Measurements from ENCODE around the gene LIPC.

LIPC gene

DNA sequence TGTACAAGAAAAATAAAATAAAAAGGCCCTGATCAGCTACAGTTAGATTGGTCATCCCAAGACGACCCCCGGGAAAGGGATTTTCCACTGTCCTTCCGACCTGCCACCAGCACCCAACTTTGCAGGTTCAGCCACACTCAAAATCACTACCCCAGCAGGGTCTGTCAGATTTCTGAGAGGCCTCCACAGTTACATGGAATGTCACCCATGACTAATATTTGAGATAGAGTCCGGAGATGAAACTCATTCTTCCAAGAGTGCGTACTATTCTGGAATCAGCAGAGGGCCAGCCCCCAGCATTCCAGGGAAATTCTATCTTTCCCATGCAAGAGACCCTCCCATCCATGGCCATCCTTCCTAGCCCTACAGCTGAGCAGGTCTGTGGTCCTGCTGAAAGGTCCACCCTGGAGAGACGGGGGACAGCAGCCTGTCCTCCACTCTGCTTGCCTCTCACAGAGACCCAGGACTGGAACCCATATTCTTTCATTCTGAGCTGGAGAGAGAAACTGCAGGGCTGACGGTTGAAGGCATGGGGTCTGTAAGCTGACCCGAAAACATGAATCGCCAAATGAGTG lies 5.8 kb downstream of the LIPC start:
- Histone ChIP-seq H3K9me3 (ENCODE audit: control insufficient read depth in 1 of 2, low read length in 2 of 2) (no peaks in the 10 kb centered on the region), H3K36me3 (ENCODE audit: control insufficient read depth in 1 of 2, insufficient read depth in 2 of 2, low read length in 2 of 2) (no peaks in the 10 kb centered on the region), H3K27ac (ENCODE audit: low read length) (no peak overlapping the region), H3K4me3 (ENCODE audit: low read depth in 1 of 2, low read length in 2 of 2) (no peak overlapping the region), H3K4me1 (ENCODE audit: control insufficient read depth in 1 of 2, insufficient read depth in 2 of 2, low read length in 2 of 2) (peaks cover 0 to 14% of the 10 kb centered on the region in 2 donors), H3K27me3 (ENCODE audit: low read depth, low read length) (no peaks in the 10 kb centered on the region)

DNA sequence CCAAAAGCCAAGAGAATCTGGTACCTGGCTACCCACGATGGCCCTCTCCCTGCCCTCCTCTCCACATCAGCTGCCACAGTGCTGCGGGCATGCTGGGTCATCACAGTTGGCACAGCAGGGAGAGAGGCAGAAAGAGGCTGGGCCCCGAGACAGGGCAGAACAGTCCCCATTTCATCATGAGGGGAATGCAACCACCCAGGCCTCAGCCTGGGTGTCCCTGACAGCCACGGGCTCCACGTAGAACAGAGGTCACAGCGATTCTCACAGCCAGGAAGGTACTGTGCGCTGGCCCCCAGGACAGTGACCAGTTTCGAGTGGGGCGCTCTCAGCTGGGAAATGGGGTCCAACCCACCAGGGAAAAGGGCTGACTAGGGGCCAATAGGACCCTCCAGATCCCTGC lies 6.3 kb downstream of the LIPC start:
- Histone ChIP-seq H3K27me3 (ENCODE audit: low read depth, low read length) (no peaks in the 10 kb centered on the region), H3K4me1 (ENCODE audit: control insufficient read depth in 1 of 2, insufficient read depth in 2 of 2, low read length in 2 of 2) (peaks cover 0 to 9% of the 10 kb centered on the region in 2 donors)

DNA sequence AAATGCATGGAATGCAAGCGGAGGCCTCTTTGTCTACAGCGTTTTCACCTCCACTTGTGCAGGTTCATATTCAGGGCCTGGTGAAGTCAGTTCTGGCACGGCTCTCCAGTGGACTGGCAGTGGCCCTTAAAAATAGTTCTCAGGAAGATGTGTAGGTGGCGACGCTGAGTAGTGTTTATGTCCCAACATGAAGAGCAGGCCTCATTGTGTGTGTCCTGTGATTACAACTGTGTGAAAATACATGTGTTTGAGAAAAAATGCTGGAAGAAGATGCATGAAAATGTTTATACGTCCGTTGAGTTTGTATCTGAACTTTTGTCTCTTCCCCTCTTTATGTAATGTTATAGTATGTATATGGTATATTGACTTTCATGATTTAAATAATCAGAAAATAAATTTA lies 7.2 kb downstream of the LIPC start:
- Histone ChIP-seq H3K27me3 (ENCODE audit: low read depth, low read length) (no peaks in the 10 kb centered on the region), H3K4me3 (ENCODE audit: low read depth in 1 of 2, low read length in 2 of 2) (no peak overlapping the region), H3K27ac (ENCODE audit: low read length) (no peak overlapping the region), H3K4me1 (ENCODE audit: control insufficient read depth in 1 of 2, insufficient read depth in 2 of 2, low read length in 2 of 2) (peaks cover 0 to 9% of the 10 kb centered on the region in 2 donors), H3K36me3 (ENCODE audit: control insufficient read depth in 1 of 2, insufficient read depth in 2 of 2, low read length in 2 of 2) (no peaks in the 10 kb centered on the region), H3K9me3 (ENCODE audit: control insufficient read depth in 1 of 2, low read length in 2 of 2) (no peaks in the 10 kb centered on the region)

More for the DNA sequence above, 6.3 kb downstream of the LIPC start:
- Histone ChIP-seq H3K36me3 (ENCODE audit: control insufficient read depth in 1 of 2, insufficient read depth in 2 of 2, low read length in 2 of 2) (no peaks in the 10 kb centered on the region), H3K9me3 (ENCODE audit: control insufficient read depth in 1 of 2, low read length in 2 of 2) (no peaks in the 10 kb centered on the region), H3K27ac (ENCODE audit: low read length) (no peak overlapping the region), H3K4me3 (ENCODE audit: low read depth in 1 of 2, low read length in 2 of 2) (no peak overlapping the region)

DNA sequence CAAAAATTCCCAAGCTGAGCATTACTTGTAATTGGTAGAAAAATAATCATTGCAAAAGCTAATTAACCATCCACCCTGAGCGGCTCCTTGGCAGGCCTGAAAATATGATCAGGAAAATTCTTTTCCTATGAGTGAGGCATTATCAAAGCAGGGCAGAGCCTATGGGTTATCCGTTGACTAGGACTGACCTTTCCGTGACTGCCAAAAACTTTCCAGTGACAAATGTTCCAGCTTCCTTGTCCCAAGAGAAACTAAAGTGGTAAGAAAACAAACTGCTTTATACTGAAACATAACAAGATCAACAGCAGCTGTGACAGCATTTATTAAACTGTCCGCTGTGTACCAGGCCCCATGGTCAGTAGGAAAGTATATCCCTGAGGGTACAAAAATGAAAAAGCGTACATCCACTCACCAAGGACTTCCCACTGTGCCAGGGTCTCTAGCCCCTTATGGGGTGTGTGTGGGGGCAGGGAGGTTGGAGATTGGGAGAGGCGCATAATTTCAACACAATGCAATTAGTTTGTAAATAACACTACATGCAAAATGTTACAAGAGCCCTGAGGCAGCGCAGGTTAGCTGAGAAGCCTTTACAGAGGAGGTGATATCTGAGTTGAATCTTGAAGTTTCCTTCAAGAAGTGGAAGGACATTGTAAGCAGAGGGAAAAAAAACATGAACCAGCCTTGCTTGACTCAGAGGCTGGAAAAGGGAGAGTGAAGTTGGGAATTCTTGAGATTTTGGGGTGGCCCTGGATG lies 8.5 kb downstream of the LIPC start:
- peak overlapping the region in 1 of 2 donors; percentile 17 for H3K4me3 ChIP-seq (ENCODE audit: low read depth in 1 of 2, low read length in 2 of 2)
- H3K4me1 ChIP-seq (ENCODE audit: control insufficient read depth in 1 of 2, insufficient read depth in 2 of 2, low read length in 2 of 2), result peaks cover 0 to 9% of the 10 kb centered on the region in 2 donors

DNA sequence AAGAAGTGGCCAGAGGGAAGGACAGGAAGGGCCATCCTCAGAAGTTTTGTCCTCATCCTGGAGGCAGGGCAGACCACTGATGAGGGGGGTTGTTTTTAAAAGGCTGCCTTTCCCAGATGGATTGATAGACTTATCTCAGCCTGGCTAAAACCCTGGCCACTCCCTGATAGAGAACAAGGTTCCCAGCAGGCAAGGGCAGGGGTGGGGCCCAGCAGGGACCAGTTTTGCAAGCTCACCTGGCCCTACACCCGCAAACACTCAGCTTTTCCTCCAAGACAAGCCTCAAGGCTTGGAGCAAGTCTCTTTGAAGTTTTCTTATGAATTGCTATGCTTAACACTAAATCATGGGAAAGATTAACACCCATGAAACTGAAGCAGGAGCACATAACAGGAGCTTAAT lies 9.1 kb downstream of the LIPC start:
- Histone ChIP-seq H3K9me3 (ENCODE audit: control insufficient read depth in 1 of 2, low read length in 2 of 2) (no peaks in the 10 kb centered on the region), H3K27me3 (ENCODE audit: low read depth, low read length) (no peaks in the 10 kb centered on the region), H3K27ac (ENCODE audit: low read length) (peak overlapping the region; percentile 78), H3K36me3 (ENCODE audit: control insufficient read depth in 1 of 2, insufficient read depth in 2 of 2, low read length in 2 of 2) (no peaks in the 10 kb centered on the region), H3K4me3 (ENCODE audit: low read depth in 1 of 2, low read length in 2 of 2) (no peak overlapping the region), H3K4me1 (ENCODE audit: control insufficient read depth in 1 of 2, insufficient read depth in 2 of 2, low read length in 2 of 2) (peaks cover 0 to 9% of the 10 kb centered on the region in 2 donors)

More for the DNA sequence above, 8.5 kb downstream of the LIPC start:
- H3K27ac ChIP-seq (ENCODE audit: low read length), result peak overlapping the region; percentile 78
- no peaks in the 10 kb centered on the region for H3K27me3 ChIP-seq (ENCODE audit: low read depth, low read length)
- H3K36me3 ChIP-seq (ENCODE audit: control insufficient read depth in 1 of 2, insufficient read depth in 2 of 2, low read length in 2 of 2), result no peaks in the 10 kb centered on the region
- H3K9me3 ChIP-seq (ENCODE audit: control insufficient read depth in 1 of 2, low read length in 2 of 2), result no peaks in the 10 kb centered on the region

DNA sequence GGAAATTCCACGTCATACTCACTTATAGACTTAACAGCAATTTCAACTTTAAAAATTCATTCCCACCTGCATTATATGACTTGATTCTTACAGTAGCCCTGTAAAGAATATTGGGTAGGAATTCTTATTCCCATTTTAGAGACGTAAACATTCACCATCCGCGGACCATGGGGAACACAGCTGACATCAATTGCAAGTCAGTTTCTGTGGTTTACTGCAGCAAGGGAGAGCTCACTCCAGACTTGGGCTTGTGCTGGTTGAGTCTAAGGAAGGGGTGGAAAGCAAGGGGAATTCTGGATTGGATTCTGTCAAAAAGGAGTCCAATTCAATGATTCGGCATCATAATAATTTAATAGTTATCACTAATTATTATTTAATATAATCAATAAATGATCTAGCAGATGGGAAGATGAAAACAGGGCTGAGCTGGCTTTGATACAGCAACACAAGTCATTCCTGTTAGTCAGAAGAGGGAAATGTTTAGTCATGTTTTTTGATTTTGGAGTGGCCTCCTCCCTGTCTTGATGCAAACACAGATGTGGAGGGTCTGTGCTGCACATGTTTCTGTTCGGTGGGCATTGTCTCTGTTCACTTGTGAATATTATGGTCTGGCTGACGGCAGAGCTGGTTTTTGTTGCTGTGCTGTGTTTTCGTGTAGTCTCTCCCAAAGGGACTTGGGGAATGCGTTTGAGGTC lies 9.7 kb downstream of the LIPC start:
- H3K36me3 ChIP-seq (ENCODE audit: control insufficient read depth in 1 of 2, insufficient read depth in 2 of 2, low read length in 2 of 2), result no peaks in the 10 kb centered on the region
- H3K4me1 ChIP-seq (ENCODE audit: control insufficient read depth in 1 of 2, insufficient read depth in 2 of 2, low read length in 2 of 2), result peaks cover 0 to 9% of the 10 kb centered on the region in 2 donors
- no peaks in the 10 kb centered on the region for H3K27me3 ChIP-seq (ENCODE audit: low read depth, low read length)
- H3K27ac ChIP-seq (ENCODE audit: low read length), result peak overlapping the region; percentile 78
- H3K9me3 ChIP-seq (ENCODE audit: control insufficient read depth in 1 of 2, low read length in 2 of 2), result no peaks in the 10 kb centered on the region
- no peak overlapping the region for H3K4me3 ChIP-seq (ENCODE audit: low read depth in 1 of 2, low read length in 2 of 2)

DNA sequence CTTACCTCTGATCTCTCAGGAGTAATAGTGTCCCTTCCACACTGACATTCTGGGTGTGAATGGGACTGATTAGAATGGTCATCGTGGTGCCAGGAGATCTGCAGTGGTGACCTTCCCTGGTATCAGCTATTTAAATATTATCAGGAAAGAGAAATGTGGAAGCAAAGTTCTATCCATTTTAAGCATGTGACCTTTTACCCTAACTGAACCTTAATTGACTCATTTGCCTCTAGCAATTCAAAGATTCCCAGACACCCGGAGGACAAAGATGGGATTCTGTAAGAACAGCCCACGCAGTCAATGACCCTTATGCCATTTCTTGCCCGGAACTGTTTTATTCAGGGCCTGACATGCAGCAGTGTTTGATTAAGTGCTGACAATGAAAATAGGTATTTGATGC lies 10.3 kb downstream of the LIPC start:
- no peaks in the 10 kb centered on the region for H3K27me3 ChIP-seq (ENCODE audit: low read depth, low read length)
- no peak overlapping the region for H3K4me3 ChIP-seq (ENCODE audit: low read depth in 1 of 2, low read length in 2 of 2)
- H3K36me3 ChIP-seq (ENCODE audit: control insufficient read depth in 1 of 2, insufficient read depth in 2 of 2, low read length in 2 of 2), result no peaks in the 10 kb centered on the region
- no peaks in the 10 kb centered on the region for H3K9me3 ChIP-seq (ENCODE audit: control insufficient read depth in 1 of 2, low read length in 2 of 2)
- H3K27ac ChIP-seq (ENCODE audit: low read length), result peak overlapping the region; percentile 58
- peaks cover 0 to 9% of the 10 kb centered on the region in 2 donors for H3K4me1 ChIP-seq (ENCODE audit: control insufficient read depth in 1 of 2, insufficient read depth in 2 of 2, low read length in 2 of 2)

DNA sequence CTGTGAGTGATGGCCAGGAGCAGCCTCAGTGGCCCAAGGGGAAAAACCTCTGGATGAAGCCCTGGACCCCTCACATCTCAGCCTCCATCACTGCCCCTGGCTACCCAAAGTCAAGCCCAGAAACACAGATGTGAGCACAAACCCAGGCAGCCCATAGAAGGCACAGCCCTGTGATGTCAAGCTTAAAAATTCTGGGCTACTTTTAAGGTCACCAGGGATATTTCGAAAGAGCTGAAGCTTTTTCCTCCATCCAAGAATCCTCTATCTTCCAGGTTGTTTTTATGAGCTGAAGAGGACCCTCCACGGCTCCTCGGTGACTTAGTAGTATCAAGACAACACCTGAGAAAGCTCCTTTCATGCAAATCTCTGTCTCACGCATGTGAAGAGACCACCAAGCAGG lies 11.5 kb downstream of the LIPC start:
- no peak overlapping the region for H3K27ac ChIP-seq (ENCODE audit: low read length)
- H3K36me3 ChIP-seq (ENCODE audit: control insufficient read depth in 1 of 2, insufficient read depth in 2 of 2, low read length in 2 of 2), result no peaks in the 10 kb centered on the region
- peaks cover 0 to 14% of the 10 kb centered on the region in 2 donors for H3K4me1 ChIP-seq (ENCODE audit: control insufficient read depth in 1 of 2, insufficient read depth in 2 of 2, low read length in 2 of 2)
- H3K9me3 ChIP-seq (ENCODE audit: control insufficient read depth in 1 of 2, low read length in 2 of 2), result no peaks in the 10 kb centered on the region
- H3K4me3 ChIP-seq (ENCODE audit: low read depth in 1 of 2, low read length in 2 of 2), result no peak overlapping the region
- H3K27me3 ChIP-seq (ENCODE audit: low read depth, low read length), result no peaks in the 10 kb centered on the region

DNA sequence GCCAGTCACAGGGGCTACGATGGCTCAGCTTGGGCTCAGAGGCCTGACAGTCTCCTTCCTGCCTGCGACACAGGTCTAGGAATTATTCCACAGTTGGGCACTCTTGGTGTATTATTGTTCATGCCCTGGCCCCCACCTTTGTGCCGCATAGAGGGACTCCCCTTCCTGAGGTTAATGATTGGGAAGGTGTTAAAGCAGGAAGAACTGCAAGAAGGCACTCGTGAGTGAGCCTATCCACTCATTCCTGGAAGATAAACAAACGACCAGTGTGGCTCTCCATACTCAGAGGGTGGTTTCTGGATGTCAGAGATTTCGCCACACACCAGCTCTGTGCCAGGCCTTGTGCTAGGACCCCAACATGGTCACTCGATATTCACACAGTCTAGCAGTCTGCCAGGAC lies 12.3 kb downstream of the LIPC start:
- H3K36me3 ChIP-seq (ENCODE audit: control insufficient read depth in 1 of 2, insufficient read depth in 2 of 2, low read length in 2 of 2), result no peaks in the 10 kb centered on the region
- H3K9me3 ChIP-seq (ENCODE audit: control insufficient read depth in 1 of 2, low read length in 2 of 2), result no peaks in the 10 kb centered on the region
- peaks cover 0 to 15% of the 10 kb centered on the region in 2 donors for H3K4me1 ChIP-seq (ENCODE audit: control insufficient read depth in 1 of 2, insufficient read depth in 2 of 2, low read length in 2 of 2)
- no peaks in the 10 kb centered on the region for H3K27me3 ChIP-seq (ENCODE audit: low read depth, low read length)
- H3K4me3 ChIP-seq (ENCODE audit: low read depth in 1 of 2, low read length in 2 of 2), result no peak overlapping the region
- no peak overlapping the region for H3K27ac ChIP-seq (ENCODE audit: low read length)

DNA sequence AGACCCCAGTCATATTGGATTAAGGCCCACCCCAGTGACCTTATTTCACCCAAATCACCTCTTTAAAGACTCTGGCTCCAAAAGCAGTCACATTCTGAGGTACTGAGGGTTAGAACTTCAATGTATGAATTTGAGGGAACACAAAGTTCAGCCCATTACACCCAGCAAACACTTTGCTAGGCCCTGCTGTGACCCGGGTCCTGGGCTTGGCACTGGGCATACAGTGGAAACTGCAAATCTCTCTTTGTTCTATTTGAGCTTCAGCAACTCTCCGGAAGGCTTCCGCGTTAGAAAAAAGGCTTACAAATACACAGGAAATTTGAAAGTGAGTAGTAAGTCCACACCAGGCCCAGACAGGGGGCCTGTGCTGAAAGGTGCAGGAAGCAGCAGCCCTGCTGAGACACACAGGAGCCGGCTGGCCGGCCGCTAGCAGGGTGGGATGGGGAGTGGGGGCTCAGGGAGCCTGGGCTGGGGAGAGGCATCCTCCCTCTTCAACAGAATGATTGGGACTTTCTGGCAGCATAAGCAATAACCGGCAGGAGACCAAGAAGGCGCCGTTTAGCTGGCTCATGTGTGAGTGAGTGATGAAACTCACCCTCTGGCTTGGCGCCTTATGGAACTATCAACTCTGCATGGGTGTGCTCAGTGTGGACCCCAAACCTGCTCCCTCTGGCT lies 13.0 kb downstream of the LIPC start:
- Histone ChIP-seq H3K4me3 (ENCODE audit: low read depth in 1 of 2, low read length in 2 of 2) (no peak overlapping the region), H3K27me3 (ENCODE audit: low read depth, low read length) (no peaks in the 10 kb centered on the region), H3K27ac (ENCODE audit: low read length) (no peak overlapping the region), H3K4me1 (ENCODE audit: control insufficient read depth in 1 of 2, insufficient read depth in 2 of 2, low read length in 2 of 2) (peaks cover 0 to 15% of the 10 kb centered on the region in 2 donors), H3K9me3 (ENCODE audit: control insufficient read depth in 1 of 2, low read length in 2 of 2) (no peaks in the 10 kb centered on the region), H3K36me3 (ENCODE audit: control insufficient read depth in 1 of 2, insufficient read depth in 2 of 2, low read length in 2 of 2) (no peaks in the 10 kb centered on the region)

DNA sequence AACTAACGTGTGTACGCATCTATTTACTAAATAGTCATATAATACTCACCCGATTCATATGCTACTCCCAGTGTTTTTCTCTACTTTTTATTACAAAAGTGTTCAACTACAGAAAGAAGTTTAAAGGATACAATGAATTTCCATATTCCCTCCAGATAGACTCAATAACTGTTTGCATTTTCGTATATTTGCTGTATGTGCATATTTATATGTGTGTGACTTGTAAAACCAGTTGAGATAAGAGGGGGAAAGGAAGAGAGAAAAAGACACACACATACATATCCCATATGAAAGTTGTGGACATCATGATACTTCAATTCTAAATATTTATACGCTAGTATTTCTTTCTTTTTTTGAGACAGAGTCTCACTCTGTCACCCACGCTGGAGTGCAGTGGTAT lies 14.1 kb downstream of the LIPC start:
- H3K27me3 ChIP-seq (ENCODE audit: low read depth, low read length), result no peaks in the 10 kb centered on the region
- no peak overlapping the region for H3K4me3 ChIP-seq (ENCODE audit: low read depth in 1 of 2, low read length in 2 of 2)
- peaks cover 0 to 10% of the 10 kb centered on the region in 2 donors for H3K4me1 ChIP-seq (ENCODE audit: control insufficient read depth in 1 of 2, insufficient read depth in 2 of 2, low read length in 2 of 2)
- H3K36me3 ChIP-seq (ENCODE audit: control insufficient read depth in 1 of 2, insufficient read depth in 2 of 2, low read length in 2 of 2), result no peaks in the 10 kb centered on the region
- no peak overlapping the region for H3K27ac ChIP-seq (ENCODE audit: low read length)
- no peaks in the 10 kb centered on the region for H3K9me3 ChIP-seq (ENCODE audit: control insufficient read depth in 1 of 2, low read length in 2 of 2)
